KMS-11 (cell line): Measurements from ENCODE around the gene ZDHHC18.
A peak's percentile ranks its signal among the peaks of the same experiment; 100 is the strongest.
"Not testable (repeated sequence)": the region's sequence is repeated elsewhere in the genome, so short reads cannot be mapped to it uniquely, and the experiment has no call there.

Experiments used
- H2AFZ ChIP-seq: fragments of 200-600 bp; sonication (generic); 2 replicates; pipeline ENCODE4 v1.6.1; 2016; ENCODE audit warnings: antibody characterized with exemption, mixed run types, low read depth
- H3K27ac ChIP-seq: fragments of 200-600 bp; sonication (generic); 2 replicates; pipeline ENCODE4 v1.6.1; 2016; ENCODE audit warnings: mild to moderate bottlenecking, mixed run types
- H3K27me3 ChIP-seq: fragments of 200-600 bp; sonication (generic); 2 replicates; pipeline ENCODE4 v1.6.1; 2017; ENCODE audit warnings: mild to moderate bottlenecking, low read depth, mixed run types, moderate library complexity; ENCODE audit not compliant: insufficient read depth
- H3K36me3 ChIP-seq: fragments of 200-600 bp; sonication (generic); 2 replicates; pipeline ENCODE4 v1.6.1; 2017; ENCODE audit warnings: mild to moderate bottlenecking, mixed run types; ENCODE audit not compliant: insufficient read depth
- H3K4me1 ChIP-seq: fragments of 200-600 bp; sonication (generic); 2 replicates; pipeline ENCODE4 v1.6.1; 2016; ENCODE audit warnings: mild to moderate bottlenecking, low read depth, mixed run types; ENCODE audit not compliant: poor library complexity, severe bottlenecking
- H3K4me2 ChIP-seq: fragments of 200-600 bp; sonication (generic); 2 replicates; pipeline ENCODE4 v1.7.0; 2016; ENCODE audit warnings: mild to moderate bottlenecking, mixed run types
- H3K4me3 ChIP-seq: fragments of 200-600 bp; sonication (generic); IDR thresholded peaks from 2 replicates; pipeline ENCODE4 v1.6.1; 2017; ENCODE audit warnings: low read depth, low read length, mixed read lengths; ENCODE audit not compliant: insufficient read depth
- H3K79me2 ChIP-seq: fragments of 200-600 bp; sonication (generic); 2 replicates; pipeline ENCODE4 v1.6.1; 2016; ENCODE audit warnings: low read depth, mixed run types; ENCODE audit not compliant: insufficient read depth
- H3K9ac ChIP-seq: fragments of 200-600 bp; sonication (generic); 2 replicates; pipeline ENCODE4 v1.6.1; 2016; ENCODE audit warnings: mild to moderate bottlenecking, mixed run types
- H4K20me1 ChIP-seq: fragments of 200-600 bp; sonication (generic); 2 replicates; pipeline ENCODE4 v1.6.1; 2016; ENCODE audit warnings: mild to moderate bottlenecking, mixed run types; ENCODE audit not compliant: insufficient read depth
- CTCF ChIP-seq: fragments of 200-600 bp; sonication (generic); conservative IDR thresholded peaks from 2 replicates; pipeline ENCODE4 v1.6.1; 2017; ENCODE audit warnings: low read depth, mild to moderate bottlenecking, antibody characterized with exemption, low read length, moderate library complexity, mixed read lengths

ZDHHC18 gene

GRCh38 chr1:26838474-26839338 lies 12.2 kb downstream of the ZDHHC18 start:
- no peaks in the 10 kb centered on the region for H4K20me1 ChIP-seq
- no peak overlapping the region for H3K4me3 ChIP-seq
- H3K4me2 ChIP-seq: peak overlapping the region; percentile 84
- peak overlapping the region; percentile 91 for H3K27ac ChIP-seq
- 0 out of 2 replicates have a peak, but pooled peaks have one; percentile 24 for TF ChIP-seq CTCF
- H3K27me3 ChIP-seq: no peaks in the 10 kb centered on the region
- H3K79me2 ChIP-seq: peaks cover 9% of the 10 kb centered on the region; the same call in 1 of the 2 replicates
- no peaks in the 10 kb centered on the region for H3K36me3 ChIP-seq
- peak overlapping the region; percentile 39; the same call in 1 of the 2 replicates for H3K9ac ChIP-seq
- no peak overlapping the region for H2AFZ ChIP-seq
- peaks cover 74% of the 10 kb centered on the region for H3K4me1 ChIP-seq

- Histone ChIP-seq H3K79me2 (peaks cover 9% of the 10 kb centered on the region; the same call in 1 of the 2 replicates), H4K20me1 (no peaks in the 10 kb centered on the region), H3K27ac (peak overlapping the region; percentile 91), H3K4me2 (peak overlapping the region; percentile 84), H2AFZ (no peak overlapping the region), H3K4me1 (peaks cover 67% of the 10 kb centered on the region), H3K4me3 (no peak overlapping the region), H3K36me3 (no peaks in the 10 kb centered on the region), H3K9ac (peak overlapping the region; percentile 39; the same call in 1 of the 2 replicates), H3K27me3 (no peaks in the 10 kb centered on the region)
- no peak for TF ChIP-seq CTCF
Observed at GRCh38 chr1:26839339-26839722, 12.8 kb downstream of the ZDHHC18 start.

- Histone ChIP-seq H3K27me3 (no peaks in the 10 kb centered on the region), H4K20me1 (no peaks in the 10 kb centered on the region), H3K79me2 (peaks cover 9% of the 10 kb centered on the region; the same call in 1 of the 2 replicates), H2AFZ (no peak overlapping the region), H3K9ac (peak overlapping the region; percentile 39; the same call in 1 of the 2 replicates), H3K4me3 (no peak overlapping the region), H3K36me3 (no peaks in the 10 kb centered on the region), H3K27ac (peak overlapping the region; percentile 91), H3K4me2 (peak overlapping the region; percentile 84), H3K4me1 (peaks cover 63% of the 10 kb centered on the region)
- TF ChIP-seq CTCF: no peak
Observed at GRCh38 chr1:26839779-26840178, 13.3 kb downstream of the ZDHHC18 start.

- Histone ChIP-seq H3K4me2 (no peak overlapping the region), H3K9ac (no peak overlapping the region), H3K79me2 (peaks cover 9% of the 10 kb centered on the region; the same call in 1 of the 2 replicates), H3K27ac (no peak overlapping the region), H3K36me3 (no peaks in the 10 kb centered on the region), H3K27me3 (no peaks in the 10 kb centered on the region), H3K4me3 (no peak overlapping the region), H2AFZ (no peak overlapping the region), H4K20me1 (no peaks in the 10 kb centered on the region), H3K4me1 (peaks cover 21% of the 10 kb centered on the region)
- no peak for TF ChIP-seq CTCF
Observed at GRCh38 chr1:26844424-26845196, 18.1 kb downstream of the ZDHHC18 start.

- H3K9ac ChIP-seq: not testable (repeated sequence)
Observed at GRCh38 chr1:26847826-26848225, 21.3 kb downstream of the ZDHHC18 start.

More at GRCh38 chr1:26847826-26848225, 21.3 kb downstream of the ZDHHC18 start:
- H3K79me2 ChIP-seq, H3K36me3 ChIP-seq, H3K4me2 ChIP-seq, H3K4me3 ChIP-seq, H2AFZ ChIP-seq, H4K20me1 ChIP-seq, H3K4me1 ChIP-seq, H3K27ac ChIP-seq, H3K27me3 ChIP-seq: not testable (repeated sequence)
